HCT116 (cell line): Measurements from ENCODE around the gene DIP2B.

Experiments used
- EGR1 ChIP-seq: IDR thresholded peaks from 2 replicates; pipeline ENCODE4 v1.6.1; 2012; ENCODE audit warnings: low read depth
- EZH2 ChIP-seq: fragments of 200-600 bp; sonication (generic); IDR thresholded peaks from 2 replicates; pipeline ENCODE4 v1.6.1; 2017; ENCODE audit warnings: antibody characterized with exemption, mixed run types
- EZH2phosphoT487 ChIP-seq: fragments of 200-600 bp; IDR thresholded peaks from 2 replicates; pipeline ENCODE4 v1.6.1; 2018; ENCODE audit warnings: antibody characterized with exemption, borderline replicate concordance
- POLR2AphosphoS5 ChIP-seq: IDR thresholded peaks from 2 replicates; pipeline ENCODE4 v1.6.1; 2011; ENCODE audit warnings: mild to moderate bottlenecking, low read depth, low read length, moderate library complexity
- SRF ChIP-seq: IDR thresholded peaks from 2 replicates; pipeline ENCODE4 v1.6.1; 2012; ENCODE audit warnings: low read depth
- TF ChIP-seq, protein P1 (sequence below): IDR thresholded peaks from 2 replicates; pipeline ENCODE4 v1.6.1; 2012
- TF ChIP-seq, protein P2 (sequence below), 3 experiments: fragments of 200-600 bp in 1 of 3; sonication (generic) in 1 of 3; IDR thresholded peaks in 2 of 3; conservative IDR thresholded peaks in 1 of 3; 2 replicates each; pipeline ENCODE4 v1.5.1; 2012 to 2017; ENCODE audit warnings: low read depth in 2 of 3, low read length in 2 of 3, antibody characterized with exemption in 1 of 3, borderline replicate concordance in 1 of 3, control low read depth in 1 of 3, mild to moderate bottlenecking in 1 of 3, mixed read lengths in 1 of 3, mixed run types in 1 of 3, moderate library complexity in 1 of 3; ENCODE audit not compliant: insufficient read depth in 1 of 3

DNA sequence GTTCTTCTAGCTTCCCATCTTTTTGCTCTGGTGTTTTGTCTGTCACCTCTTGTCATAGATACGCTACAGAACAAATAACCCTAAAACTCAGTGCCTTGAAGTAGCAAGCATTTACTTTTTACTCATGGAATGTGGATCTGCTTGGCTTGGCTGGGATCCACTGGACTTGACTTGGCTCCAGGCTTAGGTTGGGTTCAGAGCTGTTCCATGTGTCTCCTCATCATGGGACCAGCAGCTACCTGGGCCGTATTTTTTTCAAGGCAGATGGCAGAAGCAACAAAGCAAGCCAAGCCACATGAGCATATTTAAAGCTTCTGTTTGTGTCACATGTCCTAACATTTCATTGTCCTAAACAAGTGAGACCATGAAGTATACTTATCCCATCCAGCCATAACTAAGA, 210.4 kb downstream of the DIP2B start:
- no peak for TF ChIP-seq SRF
- TF ChIP-seq, protein P1, sequence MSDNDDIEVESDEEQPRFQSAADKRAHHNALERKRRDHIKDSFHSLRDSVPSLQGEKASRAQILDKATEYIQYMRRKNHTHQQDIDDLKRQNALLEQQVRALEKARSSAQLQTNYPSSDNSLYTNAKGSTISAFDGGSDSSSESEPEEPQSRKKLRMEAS = no peak
- TF ChIP-seq EZH2phosphoT487 = no peak
- TF ChIP-seq, protein P2, sequence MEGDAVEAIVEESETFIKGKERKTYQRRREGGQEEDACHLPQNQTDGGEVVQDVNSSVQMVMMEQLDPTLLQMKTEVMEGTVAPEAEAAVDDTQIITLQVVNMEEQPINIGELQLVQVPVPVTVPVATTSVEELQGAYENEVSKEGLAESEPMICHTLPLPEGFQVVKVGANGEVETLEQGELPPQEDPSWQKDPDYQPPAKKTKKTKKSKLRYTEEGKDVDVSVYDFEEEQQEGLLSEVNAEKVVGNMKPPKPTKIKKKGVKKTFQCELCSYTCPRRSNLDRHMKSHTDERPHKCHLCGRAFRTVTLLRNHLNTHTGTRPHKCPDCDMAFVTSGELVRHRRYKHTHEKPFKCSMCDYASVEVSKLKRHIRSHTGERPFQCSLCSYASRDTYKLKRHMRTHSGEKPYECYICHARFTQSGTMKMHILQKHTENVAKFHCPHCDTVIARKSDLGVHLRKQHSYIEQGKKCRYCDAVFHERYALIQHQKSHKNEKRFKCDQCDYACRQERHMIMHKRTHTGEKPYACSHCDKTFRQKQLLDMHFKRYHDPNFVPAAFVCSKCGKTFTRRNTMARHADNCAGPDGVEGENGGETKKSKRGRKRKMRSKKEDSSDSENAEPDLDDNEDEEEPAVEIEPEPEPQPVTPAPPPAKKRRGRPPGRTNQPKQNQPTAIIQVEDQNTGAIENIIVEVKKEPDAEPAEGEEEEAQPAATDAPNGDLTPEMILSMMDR (IDR thresholded peaks at IDR 0.05 in 2 of 3, conservative IDR thresholded peaks at IDR 0.05 in 1 of 3; ENCODE audit: borderline replicate concordance in 1 of 3, insufficient read depth in 1 of 3, low read depth in 2 of 3, low read length in 2 of 3) = no peak
- no peak for TF ChIP-seq EGR1
- no peak for TF ChIP-seq POLR2AphosphoS5
- no peak for TF ChIP-seq EZH2
